Osteocyte (in vitro differentiated cells): ENCODE results near the gene HSPBP1. TPM values are rescaled to one million over a fixed set of nuclear protein-coding genes. Genes with fewer than 3 reads are reported as not detected.

Experiments used
- DNase-seq: peaks from one replicate; pipeline ENCODE4 v3.0.0; 2021; ENCODE audit warnings: mixed read lengths; ENCODE audit not compliant: unreplicated experiment; ENCODE audit errors: extremely low spot score
- H3K27ac Mint-ChIP-seq: one replicate; pipeline ENCODE4 v1.8.0; 2021; ENCODE audit warnings: mild to moderate bottlenecking, mixed read lengths; ENCODE audit not compliant: unreplicated experiment
- H3K27me3 Mint-ChIP-seq: one replicate; pipeline ENCODE4 v1.8.0; 2021; ENCODE audit warnings: mixed read lengths; ENCODE audit not compliant: unreplicated experiment
- H3K36me3 Mint-ChIP-seq: one replicate; pipeline ENCODE4 v1.8.0; 2021; ENCODE audit warnings: mixed read lengths; ENCODE audit not compliant: unreplicated experiment
- H3K4me1 Mint-ChIP-seq: one replicate; pipeline ENCODE4 v1.8.0; 2021; ENCODE audit warnings: mixed read lengths; ENCODE audit not compliant: unreplicated experiment
- H3K4me3 Mint-ChIP-seq: one replicate; pipeline ENCODE4 v1.8.0; 2021; ENCODE audit warnings: mild to moderate bottlenecking, moderate library complexity, mixed read lengths; ENCODE audit not compliant: unreplicated experiment
- H3K9me3 Mint-ChIP-seq: one replicate; pipeline ENCODE4 v1.8.0; 2021; ENCODE audit warnings: mixed read lengths; ENCODE audit not compliant: unreplicated experiment
- CTCF ChIP-seq: fragments of 200-600 bp; sonication (generic); IDR thresholded peaks from 2 replicates; pipeline ENCODE4 v1.5.0; 2021; ENCODE audit warnings: antibody characterized with exemption, mild to moderate bottlenecking, moderate library complexity
- total RNA-seq: library from RNA; stranded (reverse); gene quantifications from 2 replicates; pipeline ENCODE4 v1.2.1, GENCODE V29; 2021

Gene HSPBP1
- total RNA-seq, 1 donor from 2014 or later: 29.8 TPM

- no peaks in the 10 kb centered on the region for H3K9me3 Mint-ChIP-seq
- peaks cover 2% of the 10 kb centered on the region for H3K36me3 Mint-ChIP-seq
- TF ChIP-seq CTCF: no peak
- no peaks in the 10 kb centered on the region for H3K4me1 Mint-ChIP-seq
- no peak overlapping the region for H3K4me3 Mint-ChIP-seq
- H3K27me3 Mint-ChIP-seq: no peaks in the 10 kb centered on the region
- H3K27ac Mint-ChIP-seq: no peak overlapping the region
- no peak for DNase-seq
Observed at GRCh38 chr19:55314396-55314795, 34.5 kb upstream of the HSPBP1 start.

- H3K4me3 Mint-ChIP-seq: no peak overlapping the region
- DNase-seq: no peak
Observed at GRCh38 chr19:55312621-55313512, 33.0 kb upstream of the HSPBP1 start.

GRCh38 chr19:55311797-55312196, 31.9 kb upstream of the HSPBP1 start:
- Mint-ChIP-seq H3K27me3 (no peaks in the 10 kb centered on the region), H3K9me3 (no peaks in the 10 kb centered on the region), H3K4me1 (no peaks in the 10 kb centered on the region), H3K36me3 (peaks cover 13% of the 10 kb centered on the region), H3K27ac (no peak overlapping the region), H3K4me3 (no peak overlapping the region)
- TF ChIP-seq CTCF: no peak
- no peak for DNase-seq

More at GRCh38 chr19:55312621-55313512, 33.0 kb upstream of the HSPBP1 start:
- Mint-ChIP-seq H3K27me3 (no peaks in the 10 kb centered on the region), H3K27ac (no peak overlapping the region), H3K36me3 (peaks cover 9% of the 10 kb centered on the region), H3K9me3 (no peaks in the 10 kb centered on the region), H3K4me1 (no peaks in the 10 kb centered on the region)
- no peak for TF ChIP-seq CTCF

GRCh38 chr19:55311397-55311796, 31.5 kb upstream of the HSPBP1 start:
- no peak for TF ChIP-seq CTCF
- Mint-ChIP-seq H3K27me3 (no peaks in the 10 kb centered on the region), H3K9me3 (no peaks in the 10 kb centered on the region), H3K27ac (no peak overlapping the region), H3K4me3 (no peak overlapping the region), H3K36me3 (peaks cover 13% of the 10 kb centered on the region), H3K4me1 (no peaks in the 10 kb centered on the region)
- DNase-seq: no peak

- H3K9me3 Mint-ChIP-seq: no peaks in the 10 kb centered on the region
- DNase-seq: no peak
- no peaks in the 10 kb centered on the region for H3K27me3 Mint-ChIP-seq
Observed at GRCh38 chr19:55310498-55310897, 30.6 kb upstream of the HSPBP1 start.

More at GRCh38 chr19:55310498-55310897, 30.6 kb upstream of the HSPBP1 start:
- Mint-ChIP-seq H3K4me1 (no peaks in the 10 kb centered on the region), H3K27ac (no peak overlapping the region), H3K4me3 (no peak overlapping the region), H3K36me3 (peaks cover 13% of the 10 kb centered on the region)
- no peak for TF ChIP-seq CTCF
